Measurements from ENCODE around the gene PLAAT2. TPM values are rescaled to one million over a fixed set of nuclear protein-coding genes. Genes with fewer than 3 reads are reported as not detected.
A peak's percentile ranks its signal among the peaks of the same experiment; 100 is the strongest.

The PLAAT2 gene
- total and polyA plus RNA-seq, 2 of the 13 experiments (the other 11 are each of a cell fraction or from before 2014, with no cell fraction given), result 0.22 TPM; not detected in 1

- TF ChIP-seq ELF4 (CRISPR knock-in tag; IDR thresholded peaks at IDR 0.05; ENCODE audit: borderline replicate concordance), result no peak
- TF ChIP-seq HNRNPLL (IDR thresholded peaks at IDR 0.05; ENCODE audit: low read depth, low read length, poor library complexity, severe bottlenecking), result no peak
- peak; percentile 28; the same call in 1 of the 2 replicates for TF ChIP-seq HNF1A (IDR thresholded peaks at IDR 0.05; ENCODE audit: low read depth)
- TF ChIP-seq HNF1A (CRISPR knock-in tag; IDR thresholded peaks at IDR 0.05; ENCODE audit: borderline replicate concordance), result no peak
- TF ChIP-seq ZNF451 (CRISPR knock-in tag; IDR thresholded peaks at IDR 0.05), result no peak
- no peak for TF ChIP-seq MATR3 (CRISPR knock-in tag; IDR thresholded peaks at IDR 0.05)
- TF ChIP-seq ZNF547 (CRISPR knock-in tag; IDR thresholded peaks at IDR 0.05), result no peak
- no peak for TF ChIP-seq POLR2AphosphoS5 (IDR thresholded peaks at IDR 0.05; ENCODE audit: low read depth, low read length)
- TF ChIP-seq, protein P1, sequence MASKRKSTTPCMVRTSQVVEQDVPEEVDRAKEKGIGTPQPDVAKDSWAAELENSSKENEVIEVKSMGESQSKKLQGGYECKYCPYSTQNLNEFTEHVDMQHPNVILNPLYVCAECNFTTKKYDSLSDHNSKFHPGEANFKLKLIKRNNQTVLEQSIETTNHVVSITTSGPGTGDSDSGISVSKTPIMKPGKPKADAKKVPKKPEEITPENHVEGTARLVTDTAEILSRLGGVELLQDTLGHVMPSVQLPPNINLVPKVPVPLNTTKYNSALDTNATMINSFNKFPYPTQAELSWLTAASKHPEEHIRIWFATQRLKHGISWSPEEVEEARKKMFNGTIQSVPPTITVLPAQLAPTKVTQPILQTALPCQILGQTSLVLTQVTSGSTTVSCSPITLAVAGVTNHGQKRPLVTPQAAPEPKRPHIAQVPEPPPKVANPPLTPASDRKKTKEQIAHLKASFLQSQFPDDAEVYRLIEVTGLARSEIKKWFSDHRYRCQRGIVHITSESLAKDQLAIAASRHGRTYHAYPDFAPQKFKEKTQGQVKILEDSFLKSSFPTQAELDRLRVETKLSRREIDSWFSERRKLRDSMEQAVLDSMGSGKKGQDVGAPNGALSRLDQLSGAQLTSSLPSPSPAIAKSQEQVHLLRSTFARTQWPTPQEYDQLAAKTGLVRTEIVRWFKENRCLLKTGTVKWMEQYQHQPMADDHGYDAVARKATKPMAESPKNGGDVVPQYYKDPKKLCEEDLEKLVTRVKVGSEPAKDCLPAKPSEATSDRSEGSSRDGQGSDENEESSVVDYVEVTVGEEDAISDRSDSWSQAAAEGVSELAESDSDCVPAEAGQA (IDR thresholded peaks at IDR 0.05; ENCODE audit: low read depth), result no peak
- TF ChIP-seq, protein P1 (CRISPR knock-in tag; IDR thresholded peaks at IDR 0.05; ENCODE audit: borderline replicate concordance), result no peak
- no peak for TF ChIP-seq KDM3A (CRISPR knock-in tag; IDR thresholded peaks at IDR 0.05; ENCODE audit: low read depth)
- TF ChIP-seq, protein P2, sequence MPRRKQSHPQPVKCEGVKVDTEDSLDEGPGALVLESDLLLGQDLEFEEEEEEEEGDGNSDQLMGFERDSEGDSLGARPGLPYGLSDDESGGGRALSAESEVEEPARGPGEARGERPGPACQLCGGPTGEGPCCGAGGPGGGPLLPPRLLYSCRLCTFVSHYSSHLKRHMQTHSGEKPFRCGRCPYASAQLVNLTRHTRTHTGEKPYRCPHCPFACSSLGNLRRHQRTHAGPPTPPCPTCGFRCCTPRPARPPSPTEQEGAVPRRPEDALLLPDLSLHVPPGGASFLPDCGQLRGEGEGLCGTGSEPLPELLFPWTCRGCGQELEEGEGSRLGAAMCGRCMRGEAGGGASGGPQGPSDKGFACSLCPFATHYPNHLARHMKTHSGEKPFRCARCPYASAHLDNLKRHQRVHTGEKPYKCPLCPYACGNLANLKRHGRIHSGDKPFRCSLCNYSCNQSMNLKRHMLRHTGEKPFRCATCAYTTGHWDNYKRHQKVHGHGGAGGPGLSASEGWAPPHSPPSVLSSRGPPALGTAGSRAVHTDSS (CRISPR knock-in tag; conservative IDR thresholded peaks at IDR 0.05), result no peak
- TF ChIP-seq TSC22D2 (CRISPR knock-in tag; IDR thresholded peaks at IDR 0.05; ENCODE audit: borderline replicate concordance), result no peak
- no peak for TF ChIP-seq ZNF354B (CRISPR knock-in tag; IDR thresholded peaks at IDR 0.05)
- no peak for TF ChIP-seq PRPF4 (IDR thresholded peaks at IDR 0.05; ENCODE audit: low read depth, low read length, poor library complexity, severe bottlenecking)
- TF ChIP-seq ZNF556 (CRISPR knock-in tag; IDR thresholded peaks at IDR 0.05; ENCODE audit: borderline replicate concordance), result no peak; the same call in 1 of the 2 replicates
- no peak for TF ChIP-seq ZNF567 (CRISPR knock-in tag; IDR thresholded peaks at IDR 0.05; ENCODE audit: borderline replicate concordance)
- TF ChIP-seq THYN1 (CRISPR knock-in tag; IDR thresholded peaks at IDR 0.05; ENCODE audit: borderline replicate concordance, low read depth), result no peak
- TF ChIP-seq DMAP1 (CRISPR knock-in tag; IDR thresholded peaks at IDR 0.05), result no peak
- no peak for TF ChIP-seq HES4 (CRISPR knock-in tag; IDR thresholded peaks at IDR 0.05; ENCODE audit: borderline replicate concordance)
- no peak for TF ChIP-seq MEIS2 (CRISPR knock-in tag; IDR thresholded peaks at IDR 0.05)
These were observed 40.0 kb upstream of the PLAAT2 start (continued) for GRCh38 chr11:63603180-63603518.
